ENCODE measurements around the gene LCN9. TPM values are rescaled to one million over a fixed set of nuclear protein-coding genes. Genes with fewer than 3 reads are reported as not detected.
A peak's percentile ranks its signal among the peaks of the same experiment; 100 is the strongest.

Gene LCN9
- total and polyA plus RNA-seq, 4 experiments from 2014 or later: not detected

DNA sequence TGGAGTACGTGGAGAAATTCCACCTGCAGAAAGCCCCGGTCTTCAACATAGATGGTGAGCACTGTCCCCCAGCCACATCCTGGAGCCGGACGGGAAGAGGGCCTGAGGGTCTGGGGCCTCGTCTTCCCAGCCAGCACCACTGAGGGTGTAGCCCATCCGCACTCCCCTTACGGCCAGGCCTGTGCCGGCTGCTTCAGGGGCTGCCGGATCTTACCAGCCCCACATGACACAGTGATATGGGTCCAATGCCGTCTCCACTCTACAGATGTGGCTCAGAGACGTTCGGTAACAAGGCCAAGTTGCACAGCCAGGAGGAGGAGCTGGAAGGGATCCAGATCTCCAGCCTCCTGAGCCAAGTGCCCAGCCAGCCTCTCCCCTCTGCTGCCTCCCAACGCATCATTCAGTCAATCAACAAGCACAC is 45.1 kb upstream of the LCN9 start:
- no peak overlapping the region for H3K4me3 ChIP-seq (ENCODE audit: low read length in 2 of 2)
- Mint-ChIP-seq H3K4me3 (peak overlapping the region in 1 of 8 donors; percentile 9), H3K36me3 (no peaks in the 10 kb centered on the region), H3K27me3 (peaks cover 1 to 8% of the 10 kb centered on the region in 2 donors), H3K4me1 (no peaks in the 10 kb centered on the region), H3K9me3 (peaks cover 0 to 2% (median 0%) of the 10 kb centered on the region in 8 donors), H3K27ac (no peak overlapping the region)
- H3K27ac ChIP-seq (ENCODE audit: low read depth, low read length): no peak overlapping the region
- ChIA-PET POLR2A (ENCODE audit: partially characterized antibody) (no interaction called here), CTCF (ENCODE audit: partially characterized antibody) (no interaction called here)
- H3K27me3 ChIP-seq (ENCODE audit: insufficient read depth, low read length): no peaks in the 10 kb centered on the region
- no peaks in the 10 kb centered on the region for H3K9me3 ChIP-seq (ENCODE audit: control insufficient read depth in 1 of 2, low read length in 2 of 2)
- no peaks in the 10 kb centered on the region for H3K36me3 ChIP-seq (ENCODE audit: insufficient read depth, low read length)
- intact Hi-C loops (cut with micrococcal nuclease): no loop called here
- H3K4me1 ChIP-seq (ENCODE audit: insufficient read depth, low read length): no peaks in the 10 kb centered on the region
- no peak for DNase-seq

DNA sequence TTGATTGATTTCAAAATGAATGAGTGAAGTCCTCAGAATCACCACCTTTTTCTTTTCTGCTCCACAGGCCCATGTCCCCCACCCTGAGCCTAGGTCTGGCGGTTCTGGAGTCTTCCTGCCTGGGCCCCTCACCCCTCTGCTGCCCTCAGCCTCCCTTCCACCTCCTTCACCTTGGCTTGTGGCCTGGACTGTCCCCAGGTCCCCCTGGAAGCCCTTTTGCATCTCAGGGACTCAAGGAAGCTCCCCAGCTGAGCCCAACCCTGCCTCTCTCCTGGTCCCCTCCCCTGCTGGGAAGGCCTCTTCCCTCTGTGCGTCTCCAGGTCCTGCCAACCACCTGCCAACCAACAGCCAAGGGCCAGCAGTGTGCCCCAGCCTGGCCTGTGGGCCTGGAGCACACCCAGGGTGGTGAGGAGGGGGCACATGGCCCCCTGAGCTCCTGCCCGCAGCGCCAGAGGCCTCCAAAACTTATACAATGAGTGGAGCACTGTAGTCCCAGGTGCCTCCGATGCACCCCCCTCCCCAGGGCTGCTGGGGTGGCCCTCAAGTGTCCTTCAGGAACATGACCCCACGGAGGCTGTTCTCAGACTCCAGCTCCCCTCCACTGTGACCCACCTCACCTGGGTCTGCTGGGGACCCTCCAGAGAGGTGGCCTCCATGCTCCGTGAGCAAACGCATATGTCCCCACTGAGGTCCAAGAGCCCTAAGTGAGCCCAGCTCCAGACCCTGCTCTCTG is 44.1 kb upstream of the LCN9 start:
- H3K27me3 Mint-ChIP-seq: peaks cover 1 to 8% of the 10 kb centered on the region in 2 donors
- H3K36me3 ChIP-seq (ENCODE audit: insufficient read depth, low read length): no peaks in the 10 kb centered on the region
- H3K27ac ChIP-seq (ENCODE audit: low read depth, low read length): no peak overlapping the region
- no peaks in the 10 kb centered on the region for H3K4me1 ChIP-seq (ENCODE audit: insufficient read depth, low read length)
- no peak overlapping the region for H3K4me3 ChIP-seq (ENCODE audit: low read length in 2 of 2)
- POLR2A ChIA-PET (ENCODE audit: partially characterized antibody): no interaction called here
- no peaks in the 10 kb centered on the region for H3K27me3 ChIP-seq (ENCODE audit: insufficient read depth, low read length)
- CTCF ChIA-PET (ENCODE audit: partially characterized antibody): no interaction called here
- H3K36me3 Mint-ChIP-seq: no peaks in the 10 kb centered on the region
- no peaks in the 10 kb centered on the region for H3K9me3 ChIP-seq (ENCODE audit: control insufficient read depth in 1 of 2, low read length in 2 of 2)
- no peak overlapping the region for H3K27ac Mint-ChIP-seq
- H3K9me3 Mint-ChIP-seq: peaks cover 0 to 1% (median 0%) of the 10 kb centered on the region in 8 donors
- no peak for DNase-seq
- H3K4me1 Mint-ChIP-seq: no peaks in the 10 kb centered on the region
- intact Hi-C loops (cut with micrococcal nuclease): no loop called here
- no peak overlapping the region for H3K4me3 Mint-ChIP-seq

DNA sequence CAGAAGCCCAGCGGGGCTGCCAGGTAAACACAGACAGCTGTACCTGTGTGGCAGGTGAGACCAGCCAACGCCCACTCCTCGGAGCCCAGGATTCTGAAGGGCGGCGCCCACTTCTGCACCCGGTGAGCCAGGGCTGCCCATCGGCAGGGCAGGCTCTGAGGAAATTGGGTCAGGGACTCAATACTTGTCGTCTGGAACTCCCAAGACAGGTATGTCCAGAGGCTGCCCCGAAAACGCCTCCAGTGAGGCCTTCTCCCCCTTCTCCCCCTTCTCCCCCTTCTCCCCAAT is 43.6 kb upstream of the LCN9 start:
- intact Hi-C loops (cut with micrococcal nuclease): no loop called here
- H3K27me3 ChIP-seq (ENCODE audit: insufficient read depth, low read length): no peaks in the 10 kb centered on the region
- DNase-seq: no peak
- Mint-ChIP-seq H3K27ac (no peak overlapping the region), H3K27me3 (peaks cover 1 to 8% of the 10 kb centered on the region in 2 donors), H3K9me3 (peaks cover 0 to 1% (median 0%) of the 10 kb centered on the region in 8 donors), H3K36me3 (no peaks in the 10 kb centered on the region), H3K4me3 (no peak overlapping the region), H3K4me1 (no peaks in the 10 kb centered on the region)
- no peak overlapping the region for H3K4me3 ChIP-seq (ENCODE audit: low read length in 2 of 2)
- ChIA-PET CTCF (ENCODE audit: partially characterized antibody) (no interaction called here), POLR2A (ENCODE audit: partially characterized antibody) (no interaction called here)
- no peaks in the 10 kb centered on the region for H3K9me3 ChIP-seq (ENCODE audit: control insufficient read depth in 1 of 2, low read length in 2 of 2)
- no peaks in the 10 kb centered on the region for H3K36me3 ChIP-seq (ENCODE audit: insufficient read depth, low read length)
- no peak overlapping the region for H3K27ac ChIP-seq (ENCODE audit: low read depth, low read length)
- no peaks in the 10 kb centered on the region for H3K4me1 ChIP-seq (ENCODE audit: insufficient read depth, low read length)

DNA sequence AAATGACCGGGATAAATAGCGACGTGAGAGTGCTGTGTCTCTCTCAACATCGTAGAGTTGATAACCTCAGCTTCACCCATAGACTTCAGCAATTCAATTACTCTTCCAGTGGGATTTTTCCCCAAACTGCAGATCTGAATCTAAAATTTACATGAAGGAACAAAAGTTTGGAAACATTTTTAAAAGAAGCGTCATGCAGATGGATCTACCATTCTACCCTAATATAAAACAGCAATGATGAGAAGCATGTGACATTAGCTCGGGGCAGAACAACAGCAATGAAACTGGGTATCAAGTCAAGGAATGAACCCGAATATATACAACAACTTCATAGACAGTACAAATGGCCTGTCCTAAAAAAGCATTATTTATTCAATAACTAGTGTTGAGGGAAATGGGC is 42.6 kb upstream of the LCN9 start:
- Histone ChIP-seq H3K36me3 (ENCODE audit: insufficient read depth, low read length) (no peaks in the 10 kb centered on the region), H3K4me1 (ENCODE audit: insufficient read depth, low read length) (no peaks in the 10 kb centered on the region), H3K27ac (ENCODE audit: low read depth, low read length) (no peak overlapping the region), H3K9me3 (ENCODE audit: control insufficient read depth in 1 of 2, low read length in 2 of 2) (no peaks in the 10 kb centered on the region), H3K4me3 (ENCODE audit: low read length in 2 of 2) (no peak overlapping the region), H3K27me3 (ENCODE audit: insufficient read depth, low read length) (no peaks in the 10 kb centered on the region)
- Mint-ChIP-seq H3K4me3 (no peak overlapping the region), H3K27ac (no peak overlapping the region), H3K36me3 (no peaks in the 10 kb centered on the region), H3K4me1 (no peaks in the 10 kb centered on the region), H3K27me3 (peaks cover 1 to 8% of the 10 kb centered on the region in 2 donors), H3K9me3 (peaks cover 0 to 4% (median 0%) of the 10 kb centered on the region in 8 donors)
- CTCF ChIA-PET (ENCODE audit: partially characterized antibody): no interaction called here
- intact Hi-C loops (cut with micrococcal nuclease): no loop called here
- no peak for DNase-seq
- POLR2A ChIA-PET (ENCODE audit: partially characterized antibody): no interaction called here

DNA sequence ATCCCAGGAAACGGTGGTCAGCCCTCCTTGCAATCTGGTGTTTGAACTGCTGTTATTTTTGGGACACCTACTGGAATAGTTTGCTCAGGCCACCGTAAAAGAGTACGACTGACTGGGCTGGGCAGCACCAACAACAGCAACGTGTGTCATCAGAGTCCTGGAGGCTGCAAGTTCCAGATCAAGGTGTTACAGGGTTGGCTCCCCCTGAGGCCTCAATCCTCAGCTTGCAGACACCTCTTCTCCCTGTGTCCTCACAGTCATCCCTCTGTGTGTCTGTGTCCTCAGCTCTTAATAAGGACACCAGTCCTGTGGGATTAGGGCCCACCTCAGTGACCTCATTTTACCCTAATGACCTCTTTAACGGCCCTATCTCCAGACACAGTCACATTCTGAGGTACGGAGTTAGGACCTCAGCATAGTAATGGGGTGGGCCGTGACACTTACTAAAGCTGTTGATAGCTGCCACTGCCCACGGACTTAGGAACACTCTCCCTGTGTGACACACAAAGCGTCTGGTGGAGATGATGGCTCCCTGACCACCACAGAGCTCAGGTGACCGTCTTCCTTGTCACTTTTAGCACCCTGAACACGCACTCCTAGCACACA is 40.6 kb upstream of the LCN9 start:
- Mint-ChIP-seq H3K36me3 (peaks cover 0 to 3% of the 10 kb centered on the region in 2 donors), H3K9me3 (peaks cover 0 to 19% (median 11%) of the 10 kb centered on the region in 8 donors), H3K4me1 (no peaks in the 10 kb centered on the region), H3K4me3 (no peak overlapping the region), H3K27me3 (peaks cover 3 to 14% of the 10 kb centered on the region in 2 donors), H3K27ac (no peak overlapping the region)
- no peak overlapping the region for H3K4me3 ChIP-seq (ENCODE audit: low read length in 2 of 2)
- no peaks in the 10 kb centered on the region for H3K4me1 ChIP-seq (ENCODE audit: insufficient read depth, low read length)
- no peaks in the 10 kb centered on the region for H3K9me3 ChIP-seq (ENCODE audit: control insufficient read depth in 1 of 2, low read length in 2 of 2)
- intact Hi-C loops (cut with micrococcal nuclease): no loop called here
- no peak overlapping the region for H3K27ac ChIP-seq (ENCODE audit: low read depth, low read length)
- H3K36me3 ChIP-seq (ENCODE audit: insufficient read depth, low read length): no peaks in the 10 kb centered on the region
- DNase-seq: no peak
- ChIA-PET POLR2A (ENCODE audit: partially characterized antibody) (no interaction called here), CTCF (ENCODE audit: partially characterized antibody) (no interaction called here)
- H3K27me3 ChIP-seq (ENCODE audit: insufficient read depth, low read length): no peaks in the 10 kb centered on the region

DNA sequence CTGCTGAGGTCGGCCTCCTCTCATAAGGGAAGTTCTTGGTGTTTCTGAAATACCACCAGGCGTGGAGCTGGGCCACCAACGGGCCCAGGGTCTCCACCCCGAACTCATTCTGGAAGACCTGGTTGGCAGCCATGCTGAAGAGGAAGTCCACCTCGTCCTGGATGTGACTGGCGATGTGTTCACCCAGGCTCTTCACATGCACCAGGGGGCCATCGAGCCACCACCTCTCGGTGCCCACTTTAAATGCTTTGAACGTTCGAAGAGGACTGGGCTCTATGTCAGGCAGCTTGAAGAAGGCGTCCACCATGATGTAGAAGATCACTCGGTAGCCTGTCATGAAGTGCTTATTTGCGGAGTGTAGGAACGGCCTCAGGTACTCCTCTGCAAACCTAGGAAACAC is 38.8 kb upstream of the LCN9 start:
- H3K4me3 Mint-ChIP-seq: no peak overlapping the region

DNA sequence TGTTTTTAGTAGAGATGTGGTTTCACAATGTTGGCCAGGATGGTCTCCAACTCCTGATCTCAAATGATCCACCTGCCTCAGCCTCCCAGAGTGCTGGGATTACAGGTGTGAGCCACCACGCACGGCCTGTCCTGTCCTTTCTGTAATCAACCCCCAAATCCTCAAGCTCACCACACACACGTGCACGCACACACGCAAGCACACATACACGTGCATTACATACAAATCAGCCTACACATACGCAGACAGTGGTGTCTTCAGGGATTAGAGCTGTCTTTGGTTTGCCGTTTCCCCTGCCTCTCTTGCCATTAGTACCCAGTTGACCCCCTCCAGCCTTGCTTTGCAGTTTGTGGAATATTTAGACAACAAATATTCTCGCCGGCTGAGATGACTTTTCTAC is 30.3 kb upstream of the LCN9 start:
- Histone ChIP-seq H3K9me3 (ENCODE audit: control insufficient read depth in 1 of 2, low read length in 2 of 2) (no peaks in the 10 kb centered on the region), H3K36me3 (ENCODE audit: insufficient read depth, low read length) (no peaks in the 10 kb centered on the region), H3K27ac (ENCODE audit: low read depth, low read length) (no peak overlapping the region), H3K4me3 (ENCODE audit: low read length in 2 of 2) (no peak overlapping the region), H3K27me3 (ENCODE audit: insufficient read depth, low read length) (no peaks in the 10 kb centered on the region), H3K4me1 (ENCODE audit: insufficient read depth, low read length) (no peaks in the 10 kb centered on the region)
- no peak for DNase-seq
- Mint-ChIP-seq H3K4me3 (no peak overlapping the region), H3K27ac (peak overlapping the region in 1 of 7 donors; percentile 60), H3K27me3 (peaks cover 21% of the 10 kb centered on the region in 2 donors), H3K36me3 (no peaks in the 10 kb centered on the region), H3K9me3 (peaks cover 0 to 24% (median 17%) of the 10 kb centered on the region in 8 donors), H3K4me1 (no peaks in the 10 kb centered on the region)
- intact Hi-C loops (cut with micrococcal nuclease): no loop called here
- CTCF ChIA-PET (ENCODE audit: partially characterized antibody): no interaction called here
- POLR2A ChIA-PET (ENCODE audit: partially characterized antibody): no interaction called here

More for the DNA sequence above, 38.8 kb upstream of the LCN9 start:
- no peaks in the 10 kb centered on the region for H3K36me3 ChIP-seq (ENCODE audit: insufficient read depth, low read length)
- intact Hi-C loops (cut with micrococcal nuclease): no loop called here
- H3K4me1 ChIP-seq (ENCODE audit: insufficient read depth, low read length): no peaks in the 10 kb centered on the region
- H3K9me3 Mint-ChIP-seq: peaks cover 0 to 34% (median 24%) of the 10 kb centered on the region in 8 donors
- no peak for DNase-seq
- H3K27me3 Mint-ChIP-seq: peaks cover 3 to 14% of the 10 kb centered on the region in 2 donors
- ChIA-PET POLR2A (ENCODE audit: partially characterized antibody) (no interaction called here), CTCF (ENCODE audit: partially characterized antibody) (no interaction called here)
- H3K27ac Mint-ChIP-seq: no peak overlapping the region
- peaks cover 0 to 3% of the 10 kb centered on the region in 2 donors for H3K36me3 Mint-ChIP-seq
- no peaks in the 10 kb centered on the region for H3K4me1 Mint-ChIP-seq
- no peak overlapping the region for H3K27ac ChIP-seq (ENCODE audit: low read depth, low read length)
- no peaks in the 10 kb centered on the region for H3K27me3 ChIP-seq (ENCODE audit: insufficient read depth, low read length)
- H3K9me3 ChIP-seq (ENCODE audit: control insufficient read depth in 1 of 2, low read length in 2 of 2): no peaks in the 10 kb centered on the region
- H3K4me3 ChIP-seq (ENCODE audit: low read length in 2 of 2): no peak overlapping the region

Data from CD4-positive, alpha-beta memory T cell (primary cell).